Muscle of leg (tissue), 11 donors: ENCODE results near the gene CEP135. TPM values are rescaled to one million over a fixed set of nuclear protein-coding genes. Genes with fewer than 3 reads are reported as not detected.
"Not testable (repeated sequence)": the region's sequence is repeated elsewhere in the genome, so short reads cannot be mapped to it uniquely, and the experiment has no call there.

Experiments
- DNase-seq: peaks from one replicate; pipeline ENCODE4 v3.0.0; 2013
- H3K27ac ChIP-seq: one replicate; pipeline ENCODE4 v1.5.1; 2013; ENCODE audit warnings: mild to moderate bottlenecking, low read length, control low read depth
- H3K27me3 ChIP-seq: one replicate; pipeline ENCODE4 v1.6.1; 2013; ENCODE audit warnings: low read length; ENCODE audit not compliant: control insufficient read depth, insufficient read depth
- H3K36me3 ChIP-seq: one replicate; pipeline ENCODE4 v1.6.1; 2013; ENCODE audit warnings: low read length; ENCODE audit not compliant: control insufficient read depth, insufficient read depth
- H3K4me1 ChIP-seq: one replicate; pipeline ENCODE4 v1.6.1; 2013; ENCODE audit warnings: low read length; ENCODE audit not compliant: control insufficient read depth, insufficient read depth
- H3K4me3 ChIP-seq: one replicate; pipeline ENCODE4 v1.5.1; 2013; ENCODE audit warnings: low read length, control low read depth
- H3K9me3 ChIP-seq: replicated peaks from 2 replicates; pipeline ENCODE4 v1.6.1; 2013; ENCODE audit warnings: low read depth, low read length; ENCODE audit not compliant: control insufficient read depth
- WGBS: methylation state at CpG from one replicate; pipeline ENCODE4 v1.1.5; 2013; ENCODE audit warnings: missing lambda C conversion rate; ENCODE audit not compliant: insufficient coverage; 5-methylcytosine and 5-hydroxymethylcytosine counted together
- polyA plus RNA-seq, 8 donors: library from polyadenylated mRNA; unstranded; fragments of 120-200 nt; gene quantifications; one replicate each; pipeline versions ENCODE4 v1.2.1 to v1.2.3, GENCODE V29; 2013; ENCODE audit warnings: inconsistent platforms in 1 of 8, low replicate concordance in 1 of 8; ENCODE audit not compliant: insufficient read length in 8 of 8, insufficient read depth in 1 of 8
- total RNA-seq: library from RNA; stranded (reverse); fragments of 120-200 nt; gene quantifications from one replicate; pipeline ENCODE4 v1.2.4, GENCODE V29; 2013

CEP135 gene
- total and polyA plus RNA-seq, 9 donors, result 4.4 to 8.2 (median 5.5) TPM

- not testable (repeated sequence) for H3K4me3 ChIP-seq, H3K9me3 ChIP-seq, H3K27ac ChIP-seq, H3K36me3 ChIP-seq, H3K4me1 ChIP-seq, DNase-seq, H3K27me3 ChIP-seq
- WGBS, result 100% methylated on average over 1 of the region's 5 CpGs
Observed at GRCh38 chr4:55966324-55966723, 17.6 kb downstream of the CEP135 start.

- H3K36me3 ChIP-seq, result no peaks in the 10 kb centered on the region
- H3K4me1 ChIP-seq, result no peaks in the 10 kb centered on the region
- no peak overlapping the region for H3K27ac ChIP-seq
- WGBS, result no CpG with 5 or more reads among the region's 1 CpG
- no peaks in the 10 kb centered on the region for H3K27me3 ChIP-seq
- H3K4me3 ChIP-seq, result no peak overlapping the region
- no peak for DNase-seq
- no peaks in the 10 kb centered on the region for H3K9me3 ChIP-seq
Observed at GRCh38 chr4:55967376-55967775, 18.6 kb downstream of the CEP135 start.

GRCh38 chr4:55973650-55974049 lies 24.9 kb downstream of the CEP135 start:
- Histone ChIP-seq H3K27ac (no peak overlapping the region), H3K36me3 (no peaks in the 10 kb centered on the region), H3K27me3 (no peaks in the 10 kb centered on the region), H3K4me1 (no peaks in the 10 kb centered on the region), H3K4me3 (no peak overlapping the region), H3K9me3 (no peaks in the 10 kb centered on the region)
- no peak for DNase-seq
- 100% methylated on average over 2 of the region's 2 CpGs for WGBS

GRCh38 chr4:55977811-55978210 lies 29.1 kb downstream of the CEP135 start:
- H3K27ac ChIP-seq, result no peak overlapping the region
- no peak for DNase-seq
- H3K4me3 ChIP-seq, result no peak overlapping the region
- H3K4me1 ChIP-seq, result no peaks in the 10 kb centered on the region
- H3K9me3 ChIP-seq, result no peaks in the 10 kb centered on the region
- WGBS, result no CpG with 5 or more reads among the region's 4 CpGs
- no peaks in the 10 kb centered on the region for H3K27me3 ChIP-seq
- peaks cover 3% of the 10 kb centered on the region for H3K36me3 ChIP-seq

- Histone ChIP-seq H3K9me3 (no peaks in the 10 kb centered on the region), H3K27ac (no peak overlapping the region), H3K36me3 (peaks cover 3% of the 10 kb centered on the region), H3K27me3 (no peaks in the 10 kb centered on the region), H3K4me3 (no peak overlapping the region), H3K4me1 (no peaks in the 10 kb centered on the region)
- WGBS, result 83% methylated on average over 1 of the region's 3 CpGs
- DNase-seq, result no peak
Observed at GRCh38 chr4:55979562-55979961, 30.8 kb downstream of the CEP135 start.

GRCh38 chr4:55980725-55981124 lies 32.0 kb downstream of the CEP135 start:
- Histone ChIP-seq H3K27ac (no peak overlapping the region), H3K4me1 (no peaks in the 10 kb centered on the region), H3K4me3 (no peak overlapping the region), H3K36me3 (peaks cover 5% of the 10 kb centered on the region), H3K27me3 (no peaks in the 10 kb centered on the region), H3K9me3 (no peaks in the 10 kb centered on the region)
- 40% methylated on average over 1 of the region's 3 CpGs for WGBS
- DNase-seq, result no peak

GRCh38 chr4:55982976-55983375 lies 34.2 kb downstream of the CEP135 start:
- H3K27me3 ChIP-seq, result no peaks in the 10 kb centered on the region
- no peak overlapping the region for H3K4me3 ChIP-seq
- H3K9me3 ChIP-seq, result no peaks in the 10 kb centered on the region
- peaks cover 6% of the 10 kb centered on the region for H3K36me3 ChIP-seq
- no peak overlapping the region for H3K27ac ChIP-seq
- DNase-seq, result no peak
- H3K4me1 ChIP-seq, result no peaks in the 10 kb centered on the region

- H3K9me3 ChIP-seq, result no peaks in the 10 kb centered on the region
- no peaks in the 10 kb centered on the region for H3K4me1 ChIP-seq
- no peak overlapping the region for H3K4me3 ChIP-seq
- peaks cover 6% of the 10 kb centered on the region for H3K36me3 ChIP-seq
- DNase-seq, result no peak
- no peaks in the 10 kb centered on the region for H3K27me3 ChIP-seq
- no peak overlapping the region for H3K27ac ChIP-seq
Observed at GRCh38 chr4:55989766-55990165, 41.0 kb downstream of the CEP135 start.

GRCh38 chr4:55993994-55994663 lies 45.4 kb downstream of the CEP135 start:
- no peak for DNase-seq
- WGBS, result no CpG with 5 or more reads among the region's 3 CpGs

GRCh38 chr4:55996646-55997045 lies 47.9 kb downstream of the CEP135 start:
- no peak for DNase-seq
- H3K4me3 ChIP-seq, result no peak overlapping the region
- H3K27me3 ChIP-seq, result no peaks in the 10 kb centered on the region
- no peaks in the 10 kb centered on the region for H3K4me1 ChIP-seq
- H3K27ac ChIP-seq, result no peak overlapping the region
- no peaks in the 10 kb centered on the region for H3K9me3 ChIP-seq
- H3K36me3 ChIP-seq, result peaks cover 10% of the 10 kb centered on the region
- no CpG with 5 or more reads among the region's 2 CpGs for WGBS

More at GRCh38 chr4:55993994-55994663, 45.4 kb downstream of the CEP135 start:
- peaks cover 2% of the 10 kb centered on the region for H3K36me3 ChIP-seq
- H3K4me3 ChIP-seq, result no peak overlapping the region
- H3K27me3 ChIP-seq, result no peaks in the 10 kb centered on the region
- H3K27ac ChIP-seq, result no peak overlapping the region
- no peaks in the 10 kb centered on the region for H3K9me3 ChIP-seq
- no peaks in the 10 kb centered on the region for H3K4me1 ChIP-seq

- DNase-seq, result no peak
- H3K4me1 ChIP-seq, result no peaks in the 10 kb centered on the region
- H3K9me3 ChIP-seq, result no peaks in the 10 kb centered on the region
- H3K4me3 ChIP-seq, result no peak overlapping the region
- 83% methylated on average over 2 of the region's 3 CpGs for whole genome bisulfite sequencing
- H3K27me3 ChIP-seq, result no peaks in the 10 kb centered on the region
- peaks cover 11% of the 10 kb centered on the region for H3K36me3 ChIP-seq
- no peak overlapping the region for H3K27ac ChIP-seq
Observed at GRCh38 chr4:56003606-56004005, 54.9 kb downstream of the CEP135 start.
